ENCODE results near the gene ZFR2. TPM values are rescaled to one million over a fixed set of nuclear protein-coding genes. Genes with fewer than 3 reads are reported as not detected.
"Not testable (repeated sequence)": the region's sequence is repeated elsewhere in the genome, so short reads cannot be mapped to it uniquely, and the experiment has no call there.

Gene ZFR2
- total RNA-seq, 1 donor from 2014 or later: not detected

GRCh38 chr19:3897936-3898335 is 29.1 kb upstream of the ZFR2 start:
- H3K27ac ChIP-seq (replicated peaks): no peak overlapping the region
- H3K27me3 ChIP-seq (ENCODE audit: low read depth): peaks cover 9% of the 10 kb centered on the region
- intact Hi-C loops (cut with micrococcal nuclease): no loop called here
- peaks cover 11% of the 10 kb centered on the region for H3K9me3 ChIP-seq (replicated peaks)
- no peak overlapping the region for H3K4me3 ChIP-seq
- H3K36me3 ChIP-seq: no peaks in the 10 kb centered on the region
- no peak for TF ChIP-seq CTCF (IDR thresholded peaks at IDR 0.05; ENCODE audit: borderline replicate concordance)
- no peaks in the 10 kb centered on the region for H3K4me1 ChIP-seq
- DNase-seq: no peak

- Histone ChIP-seq H3K27me3 (ENCODE audit: low read depth) (peaks cover 4% of the 10 kb centered on the region), H3K4me3 (no peak overlapping the region), H3K36me3 (no peaks in the 10 kb centered on the region), H3K9me3 (replicated peaks) (peaks cover 11% of the 10 kb centered on the region), H3K4me1 (no peaks in the 10 kb centered on the region), H3K27ac (replicated peaks) (no peak overlapping the region)
- intact Hi-C loops (cut with micrococcal nuclease): no loop called here
- no peak for DNase-seq
- TF ChIP-seq CTCF (IDR thresholded peaks at IDR 0.05; ENCODE audit: borderline replicate concordance): no peak
These were observed 26.9 kb upstream of the ZFR2 start for GRCh38 chr19:3895788-3896187.

GRCh38 chr19:3894959-3895358 is 26.1 kb upstream of the ZFR2 start:
- H3K27me3 ChIP-seq (ENCODE audit: low read depth); H3K36me3 ChIP-seq; intact Hi-C loops (cut with micrococcal nuclease); DNase-seq; H3K4me3 ChIP-seq; H3K4me1 ChIP-seq; H3K27ac ChIP-seq (replicated peaks): not testable (repeated sequence)
- peaks cover 11% of the 10 kb centered on the region for H3K9me3 ChIP-seq (replicated peaks)

- Histone ChIP-seq H3K9me3 (replicated peaks) (peaks cover 7% of the 10 kb centered on the region), H3K4me1 (no peaks in the 10 kb centered on the region), H3K36me3 (no peaks in the 10 kb centered on the region), H3K4me3 (no peak overlapping the region), H3K27ac (replicated peaks) (no peak overlapping the region), H3K27me3 (ENCODE audit: low read depth) (peaks cover 1% of the 10 kb centered on the region)
- intact Hi-C loops (cut with micrococcal nuclease): no loop called here
- TF ChIP-seq CTCF (IDR thresholded peaks at IDR 0.05; ENCODE audit: borderline replicate concordance): no peak
- DNase-seq: no peak
These were observed 24.8 kb upstream of the ZFR2 start for GRCh38 chr19:3893509-3894179.

GRCh38 chr19:3890591-3890990 is 21.8 kb upstream of the ZFR2 start:
- Histone ChIP-seq H3K27me3 (ENCODE audit: low read depth) (no peaks in the 10 kb centered on the region), H3K36me3 (no peaks in the 10 kb centered on the region), H3K9me3 (replicated peaks) (no peaks in the 10 kb centered on the region), H3K4me3 (no peak overlapping the region), H3K4me1 (no peaks in the 10 kb centered on the region), H3K27ac (replicated peaks) (no peak overlapping the region)
- TF ChIP-seq CTCF (IDR thresholded peaks at IDR 0.05; ENCODE audit: borderline replicate concordance): no peak
- DNase-seq: no peak
- intact Hi-C loops (cut with micrococcal nuclease): no loop called here

- intact Hi-C loops (cut with micrococcal nuclease): no loop called here
- Histone ChIP-seq H3K4me3 (no peak overlapping the region), H3K9me3 (replicated peaks) (no peaks in the 10 kb centered on the region), H3K27me3 (ENCODE audit: low read depth) (peaks cover 77% of the 10 kb centered on the region), H3K4me1 (no peaks in the 10 kb centered on the region), H3K36me3 (no peaks in the 10 kb centered on the region), H3K27ac (replicated peaks) (no peak overlapping the region)
- TF ChIP-seq CTCF (IDR thresholded peaks at IDR 0.05; ENCODE audit: borderline replicate concordance): no peak
- no peak for DNase-seq
These were observed 13.2 kb upstream of the ZFR2 start for GRCh38 chr19:3882041-3882384.
